AG04450 (cell line): Measurements from ENCODE around the gene THTPA. TPM values are rescaled to one million over a fixed set of nuclear protein-coding genes. Genes with fewer than 3 reads are reported as not detected.

Source experiments
- CTCF ChIA-PET: fragments of 300-600, 350-600 bp; formaldehyde crosslinking; extraction: SDS; loops from one replicate; lab custom pipeline; 2022; ENCODE audit warnings: antibody characterized with exemption, inconsistent platforms; lab: Charles Lee
- POLR2A ChIA-PET: fragments of 350-600 bp; formaldehyde crosslinking; extraction: SDS; loops from one replicate; lab custom pipeline; 2021; ENCODE audit warnings: antibody characterized with exemption, inconsistent platforms; lab: Yijun Ruan, JAX
- DNase-seq: peaks from one replicate; pipeline ENCODE4 v3.0.0-alpha.2; 2011; ENCODE audit warnings: low read depth, low spot score
- H3K27ac ChIP-seq: one replicate; pipeline ENCODE4 v1.5.1; 2012; ENCODE audit warnings: low read depth, low read length, control low read depth
- H3K27me3 ChIP-seq: one replicate; pipeline ENCODE4 v1.6.0; 2012; ENCODE audit warnings: low read length; ENCODE audit not compliant: control insufficient read depth, insufficient read depth
- H3K4me3 ChIP-seq: 2 replicates; pipeline ENCODE4 v1.5.1; 2011; ENCODE audit warnings: mild to moderate bottlenecking, low read depth, low read length, control low read depth
- H3K9me3 ChIP-seq: 2 replicates; pipeline ENCODE4 v1.5.1; 2012; ENCODE audit warnings: low read length; ENCODE audit not compliant: control insufficient read depth, insufficient read depth
- CTCF ChIP-seq: IDR thresholded peaks from 2 replicates; pipeline ENCODE4 v1.5.1; 2011; ENCODE audit warnings: low read depth, low read length, control low read depth, inconsistent platforms
- polyA plus RNA-seq: library from polyadenylated mRNA; depleted of rRNA; stranded (reverse); fragments of >200 nt; gene quantifications from 2 replicates; pipeline ENCODE4 v1.2.3, GENCODE V29; 2011

The THTPA gene
- polyA plus RNA-seq, 1 experiment, result 4.9 TPM

GRCh38 chr14:23557946-23558345, 1.9 kb downstream of the THTPA start:
- no peak for TF ChIP-seq CTCF
- no peaks in the 10 kb centered on the region for H3K27me3 ChIP-seq
- H3K27ac ChIP-seq, result no peak overlapping the region
- H3K4me3 ChIP-seq, result no peak overlapping the region
- ChIA-PET CTCF (interaction anchor here (0.8 to 8.1 kb wide), 3 partner anchors 74 to 87 kb away, joined by 3 to 330 read pairs (median 5); no protein-coding TSS in a partner anchor), POLR2A (interaction anchor here (1.0 kb wide), 1 partner anchor 84 kb away, joined by 5 read pairs; no protein-coding TSS in a partner anchor)
- no peak for DNase-seq
- H3K9me3 ChIP-seq, result no peaks in the 10 kb centered on the region

DNA sequence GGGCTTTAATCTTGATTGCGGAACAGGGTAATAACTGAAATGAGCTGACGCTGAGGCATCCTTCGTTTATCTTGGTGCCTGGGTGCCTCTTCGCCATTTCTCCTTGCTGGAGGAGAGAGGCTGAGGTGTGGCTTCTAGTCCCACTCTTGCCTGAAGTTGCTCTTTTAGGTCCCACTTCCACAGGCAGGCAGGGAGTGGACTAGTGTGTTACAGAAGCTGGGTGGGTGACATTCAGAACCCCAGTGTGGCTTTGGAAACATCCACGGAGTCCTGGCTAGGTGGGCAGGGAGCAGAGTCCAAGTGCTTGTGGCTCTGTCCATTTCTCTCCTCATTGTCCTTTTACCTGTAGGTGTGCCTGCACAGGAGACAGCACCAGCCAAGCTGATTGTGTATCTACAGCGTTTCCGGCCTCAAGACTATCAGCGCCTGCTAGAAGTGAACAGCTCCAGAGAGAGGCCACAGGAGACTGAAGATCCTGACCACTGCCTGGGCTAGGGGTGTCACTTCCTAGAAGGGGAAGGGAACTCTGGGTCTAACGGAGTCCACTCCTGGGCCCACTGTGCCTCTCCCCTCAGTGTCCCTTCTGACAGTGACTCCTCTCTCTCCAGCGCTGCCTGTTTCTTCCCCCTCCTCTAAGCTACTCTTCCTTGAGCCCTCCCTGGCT, 2.4 kb downstream of the THTPA start:
- no peak for DNase-seq
- POLR2A ChIA-PET, result interaction anchor here (0.6 to 1.0 kb wide), 2 partner anchors 84 to 258 kb away, joined by 5 read pairs; no protein-coding TSS in a partner anchor
- no peak for TF ChIP-seq CTCF
- CTCF ChIA-PET, result interaction anchor here (0.6 to 8.1 kb wide), 11 partner anchors 10 to 271 kb away, joined by 3 to 330 read pairs (median 8); no protein-coding TSS in a partner anchor
- Histone ChIP-seq H3K27ac (no peak overlapping the region), H3K4me3 (no peak overlapping the region), H3K27me3 (no peaks in the 10 kb centered on the region), H3K9me3 (no peaks in the 10 kb centered on the region)

GRCh38 chr14:23559010-23559925, 3.2 kb downstream of the THTPA start:
- peak; percentile 27 for DNase-seq
- Histone ChIP-seq H3K27me3 (no peaks in the 10 kb centered on the region), H3K4me3 (no peak overlapping the region), H3K27ac (no peak overlapping the region), H3K9me3 (no peaks in the 10 kb centered on the region)
- peak; percentile 94 for TF ChIP-seq CTCF
- POLR2A ChIA-PET, result interaction anchor here (0.6 kb wide), 1 partner anchor 259 kb away, joined by 5 read pairs; no protein-coding TSS in a partner anchor
- CTCF ChIA-PET, result interaction anchor here (0.6 to 8.1 kb wide), 19 partner anchors 9 to 351 kb away, joined by 3 to 330 read pairs (median 4); no protein-coding TSS in a partner anchor

GRCh38 chr14:23559926-23560520, 4.0 kb downstream of the THTPA start:
- no peak for TF ChIP-seq CTCF
- Histone ChIP-seq H3K27ac (no peak overlapping the region), H3K4me3 (no peak overlapping the region), H3K27me3 (no peaks in the 10 kb centered on the region), H3K9me3 (no peaks in the 10 kb centered on the region)
- ChIA-PET POLR2A (interaction anchor here (0.7 kb wide), 1 partner anchor 78 kb away, joined by 3 read pairs; no protein-coding TSS in a partner anchor), CTCF (interaction anchor here (0.6 to 8.1 kb wide), 25 partner anchors 8 to 534 kb away, joined by 3 to 330 read pairs (median 4); partner anchors contain the start of genes NGDN and PCK2)
- DNase-seq, result no peak
